ENCODE data around the gene LSR.

DNA sequence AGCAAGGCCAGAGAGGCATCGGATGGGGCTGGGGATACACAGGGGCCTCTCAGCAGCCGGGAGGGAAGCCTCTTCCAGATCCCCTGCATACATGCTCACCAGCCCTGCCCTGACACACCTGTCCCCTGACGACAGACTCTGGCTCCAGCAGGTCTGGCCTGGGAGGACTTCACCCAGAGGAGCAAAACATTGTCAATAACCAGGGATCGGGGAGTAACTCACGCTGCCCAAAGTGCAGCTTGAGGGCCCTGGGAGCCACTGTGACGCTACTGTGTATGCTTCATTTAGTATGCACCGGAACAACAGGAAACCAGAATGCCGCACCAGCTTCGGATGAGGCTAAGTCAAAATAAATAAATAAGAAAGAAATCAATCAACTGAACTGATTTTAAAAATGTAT is 67.8 kb downstream of the LSR start:
- no peak for TF ChIP-seq CTCF (IDR thresholded peaks at IDR 0.05)
- TF ChIP-seq POLR2A (IDR thresholded peaks at IDR 0.05), result no peak
